GM12891 (cell line): ENCODE measurements around the gene ADGRV1.

ENCODE experiments used
- SPI1 ChIP-seq: IDR thresholded peaks from 2 replicates; pipeline ENCODE4 v1.6.1; 2011; ENCODE audit warnings: low read depth, low read length, control low read depth
- TAF1 ChIP-seq: IDR thresholded peaks from 2 replicates; pipeline ENCODE4 v1.6.1; 2011; ENCODE audit warnings: low read depth, low read length, control low read depth

GRCh38 chr5:90941002-90941720, 382.6 kb downstream of the ADGRV1 start:
- no peak for TF ChIP-seq SPI1
- TF ChIP-seq TAF1, result no peak
